HFFc6 (cell line): ENCODE data around the gene CACNG3. TPM values are rescaled to one million over a fixed set of nuclear protein-coding genes. Genes with fewer than 3 reads are reported as not detected.

ENCODE experiments used
- DNase-seq: peaks from one replicate; pipeline ENCODE4 v3.0.0-alpha.2; 2018
- H3K27ac Mint-ChIP-seq: 2 replicates; pipeline ENCODE4 v1.8.0; 2020; ENCODE audit warnings: mild to moderate bottlenecking, mixed read lengths
- H3K27me3 Mint-ChIP-seq: 2 replicates; pipeline ENCODE4 v1.8.0; 2021; ENCODE audit warnings: mild to moderate bottlenecking, moderate library complexity, mixed read lengths; ENCODE audit not compliant: insufficient read depth
- H3K36me3 Mint-ChIP-seq: 2 replicates; pipeline ENCODE4 v1.8.0; 2021; ENCODE audit warnings: low read depth, mixed read lengths
- H3K4me1 Mint-ChIP-seq: 2 replicates; pipeline ENCODE4 v1.8.0; 2020; ENCODE audit warnings: low read depth, mixed read lengths
- H3K4me3 Mint-ChIP-seq: 2 replicates; pipeline ENCODE4 v1.8.0; 2020; ENCODE audit warnings: mild to moderate bottlenecking, moderate library complexity, mixed read lengths
- H3K9me3 Mint-ChIP-seq: 2 replicates; pipeline ENCODE4 v1.8.0; 2020; ENCODE audit warnings: mild to moderate bottlenecking, mixed read lengths
- CTCF ChIP-seq: fragments of 200-600 bp; sonication (generic); IDR thresholded peaks from 2 replicates; pipeline ENCODE4 v1.5.0; 2021; ENCODE audit warnings: antibody characterized with exemption, mild to moderate bottlenecking
- total RNA-seq, 6 experiments: library from RNA; stranded (reverse); fragmentation: NEBNext Ultra II Directional; extraction: Animal tissue kit (Norgen Biotek cat#: 25700); gene quantifications; 2 replicates in 1 of 6; 3 replicates in 5 of 6; pipeline ENCODE4 v1.2.3, GENCODE V29; 2021

Gene CACNG3
- total RNA-seq, 6 experiments from 2014 or later, result not detected

DNA sequence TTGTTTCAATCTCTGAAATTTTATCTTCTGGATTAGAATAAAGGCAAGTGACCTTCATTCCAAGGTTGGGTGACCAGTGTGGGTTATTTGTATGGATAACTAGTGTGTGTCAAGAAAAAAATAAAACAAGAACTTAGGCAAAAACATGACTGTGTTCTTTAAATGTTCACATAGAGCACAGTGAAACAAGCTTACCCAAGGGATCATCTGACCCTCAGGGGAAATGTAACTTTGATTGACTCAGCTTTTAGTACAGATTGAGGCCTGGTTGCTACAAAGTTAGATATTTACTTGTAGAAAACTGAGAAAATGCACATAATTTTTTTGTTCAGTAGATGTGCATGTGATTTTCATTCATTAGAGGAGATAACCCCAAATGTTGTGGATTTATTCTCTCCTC lies 6.7 kb downstream of the CACNG3 start:
- H3K36me3 Mint-ChIP-seq, result no peaks in the 10 kb centered on the region; the same call in 1 of the 2 replicates
- no peak for TF ChIP-seq CTCF
- H3K27me3 Mint-ChIP-seq, result no peaks in the 10 kb centered on the region; the same call in none of the 2 replicates
- H3K9me3 Mint-ChIP-seq, result peaks cover 41% of the 10 kb centered on the region
- no peak for DNase-seq
- no peak overlapping the region for H3K4me3 Mint-ChIP-seq
- no peak overlapping the region for H3K27ac Mint-ChIP-seq
- H3K4me1 Mint-ChIP-seq, result no peaks in the 10 kb centered on the region

- no peak for TF ChIP-seq CTCF
- no peak for DNase-seq
- peaks cover 27% of the 10 kb centered on the region for H3K9me3 Mint-ChIP-seq
- no peaks in the 10 kb centered on the region for H3K4me1 Mint-ChIP-seq
- H3K27me3 Mint-ChIP-seq, result no peaks in the 10 kb centered on the region; the same call in 1 of the 2 replicates
- no peak overlapping the region for H3K27ac Mint-ChIP-seq
- H3K4me3 Mint-ChIP-seq, result no peak overlapping the region
- peaks cover 5% of the 10 kb centered on the region; the same call in 1 of the 2 replicates for H3K36me3 Mint-ChIP-seq
Observed at GRCh38 chr16:24270721-24271442, 14.7 kb downstream of the CACNG3 start.

GRCh38 chr16:24272379-24272778 lies 16.2 kb downstream of the CACNG3 start:
- Mint-ChIP-seq H3K4me1 (no peaks in the 10 kb centered on the region), H3K36me3 (peaks cover 5% of the 10 kb centered on the region; the same call in 1 of the 2 replicates), H3K27ac (no peak overlapping the region), H3K27me3 (no peaks in the 10 kb centered on the region), H3K9me3 (peaks cover 29% of the 10 kb centered on the region), H3K4me3 (no peak overlapping the region)
- no peak for TF ChIP-seq CTCF
- DNase-seq, result no peak

DNA sequence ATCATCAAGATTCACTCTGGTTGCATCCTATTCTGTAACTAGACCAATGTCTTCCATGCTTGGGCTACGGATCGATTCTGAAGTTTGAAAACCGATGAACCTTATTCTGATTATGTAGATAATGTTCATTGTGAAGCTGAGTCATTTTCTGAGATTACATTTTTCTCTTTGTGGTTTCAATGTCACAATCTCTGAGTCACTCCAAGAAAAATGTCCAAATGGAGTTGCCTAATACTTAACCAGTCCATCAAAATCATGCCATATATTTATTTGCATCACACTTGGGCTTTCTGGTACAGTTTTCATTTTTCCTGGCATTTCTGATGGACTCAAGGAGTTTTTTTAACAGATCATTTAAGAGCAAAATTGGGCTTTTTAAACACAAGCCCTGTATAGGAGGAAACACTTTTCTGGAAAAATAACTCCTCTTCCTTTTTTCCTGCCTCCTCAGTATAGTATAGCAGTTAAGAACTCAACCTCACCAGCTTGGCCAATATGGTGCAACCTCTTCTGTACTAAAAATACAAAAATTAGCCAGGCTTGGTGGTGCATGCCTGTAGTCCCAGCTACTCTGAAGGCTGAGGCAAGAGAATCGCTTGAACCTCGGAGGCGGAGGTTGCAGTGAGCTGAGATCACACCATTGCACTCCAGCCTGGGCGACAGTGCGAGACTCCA lies 17.5 kb downstream of the CACNG3 start:
- H3K36me3 Mint-ChIP-seq, result no peaks in the 10 kb centered on the region; the same call in 1 of the 2 replicates
- no peak for TF ChIP-seq CTCF
- H3K4me1 Mint-ChIP-seq, result no peaks in the 10 kb centered on the region
- H3K4me3 Mint-ChIP-seq, result no peak overlapping the region
- no peak overlapping the region for H3K27ac Mint-ChIP-seq
- no peaks in the 10 kb centered on the region; the same call in 1 of the 2 replicates for H3K27me3 Mint-ChIP-seq
- H3K9me3 Mint-ChIP-seq, result peaks cover 28% of the 10 kb centered on the region
- peak; percentile 9 for DNase-seq

- no peak for TF ChIP-seq CTCF
- no peaks in the 10 kb centered on the region; the same call in 1 of the 2 replicates for H3K27me3 Mint-ChIP-seq
- H3K27ac Mint-ChIP-seq, result no peak overlapping the region
- H3K36me3 Mint-ChIP-seq, result no peaks in the 10 kb centered on the region
- DNase-seq, result no peak
- H3K4me1 Mint-ChIP-seq, result no peaks in the 10 kb centered on the region
- peaks cover 37% of the 10 kb centered on the region for H3K9me3 Mint-ChIP-seq
- no peak overlapping the region for H3K4me3 Mint-ChIP-seq
Observed at GRCh38 chr16:24275413-24275812, 19.3 kb downstream of the CACNG3 start.
